Measurements from ENCODE around the gene COL6A2. TPM values are rescaled to one million over a fixed set of nuclear protein-coding genes. Genes with fewer than 3 reads are reported as not detected.

Gene COL6A2
- total and polyA plus RNA-seq, 2 of the 4 experiments (the other 2 are of a cell fraction): 208 to 1,065 TPM

DNA sequence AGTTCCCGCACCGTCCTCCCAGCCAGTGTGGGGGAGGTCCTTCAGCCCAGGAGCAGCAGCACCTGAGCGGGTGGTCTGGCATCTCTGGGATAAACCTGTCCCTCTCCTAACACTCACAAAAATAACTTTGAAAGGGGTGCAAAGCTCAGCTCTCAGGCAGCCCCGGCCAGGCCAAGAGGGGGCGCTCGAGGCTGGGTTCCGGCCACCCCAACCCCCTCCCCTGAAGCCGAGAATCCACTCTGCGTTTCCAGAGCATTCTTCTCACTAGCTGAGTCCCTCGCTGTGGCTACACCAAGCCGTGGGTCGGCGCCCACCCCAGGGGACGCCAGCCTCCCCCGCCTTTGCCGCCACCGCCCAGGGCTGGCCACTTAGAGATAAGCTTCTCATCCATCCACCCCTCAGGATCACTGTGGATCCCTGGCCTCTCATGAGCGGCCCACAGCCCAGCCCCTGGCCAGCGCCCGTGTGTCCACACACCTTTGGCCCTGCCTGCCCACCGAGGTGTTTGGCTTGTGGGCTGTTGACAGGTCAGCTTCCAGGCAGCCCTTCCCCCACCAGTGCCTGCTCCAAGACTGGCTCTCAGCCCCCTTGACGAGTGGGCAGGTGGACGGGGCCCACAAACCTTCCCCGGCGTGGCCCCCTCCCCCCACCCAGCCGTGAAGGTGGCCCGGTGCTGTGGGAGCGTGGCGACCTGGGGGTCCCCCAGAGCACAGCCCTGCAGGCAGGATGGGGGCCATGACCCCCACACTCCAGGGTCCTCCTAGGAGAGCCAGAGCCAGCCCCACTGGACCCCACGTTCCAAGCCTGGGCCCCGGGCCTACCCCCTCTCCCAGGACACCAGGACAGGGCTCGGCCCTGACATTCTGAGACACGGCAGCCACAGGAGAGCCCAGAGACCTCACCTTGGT, 55.6 kb downstream of the COL6A2 start:
- ATAC-seq (ENCODE audit: low read depth) (peak; percentile 92), DNase-seq (no peak)
- peak overlapping the region; percentile 55; the same call in 1 of the 2 replicates for H4K91ac ChIP-seq (ENCODE audit: insufficient read depth, low read depth, low read length)
- H3K27me3 ChIP-seq (ENCODE audit: control insufficient read depth, insufficient read depth, low read length): no peaks in the 10 kb centered on the region
- H3K27ac ChIP-seq (ENCODE audit: insufficient read depth, low read length): no peak overlapping the region
- 20% methylated on average over 15 of the region's 33 CpGs; no CpG with 5 or more reads in 1 of the 2 experiments for WGBS, 2 experiments (ENCODE audit: extremely low coverage in 2 of 2, insufficient read length in 1 of 2)
- no peak overlapping the region for H3K14ac ChIP-seq (replicated peaks; ENCODE audit: low read depth, low read length)
- H2BK20ac ChIP-seq (ENCODE audit: low read depth, low read length): no peak overlapping the region
- no peak overlapping the region for H2BK5ac ChIP-seq (ENCODE audit: low read depth, low read length, poor library complexity, severe bottlenecking)
- ChIA-PET POLR2A (ENCODE audit: unreplicated experiment) (no interaction called here), CTCF (interaction anchor here (0.5 to 1.7 kb wide), 5 partner anchors 10 to 103 kb away, joined by 3 to 13 read pairs (median 3); no protein-coding TSS in a partner anchor)
- TF ChIP-seq RAD21 (IDR thresholded peaks at IDR 0.05; ENCODE audit: low read length) (peak; percentile 64), SMC3 (IDR thresholded peaks at IDR 0.05; ENCODE audit: low read depth, low read length) (peak; percentile 52; the same call in 1 of the 2 replicates), CEBPB (IDR thresholded peaks at IDR 0.05; ENCODE audit: low read depth, low read length) (no peak)
- TF ChIP-seq, protein P1, sequence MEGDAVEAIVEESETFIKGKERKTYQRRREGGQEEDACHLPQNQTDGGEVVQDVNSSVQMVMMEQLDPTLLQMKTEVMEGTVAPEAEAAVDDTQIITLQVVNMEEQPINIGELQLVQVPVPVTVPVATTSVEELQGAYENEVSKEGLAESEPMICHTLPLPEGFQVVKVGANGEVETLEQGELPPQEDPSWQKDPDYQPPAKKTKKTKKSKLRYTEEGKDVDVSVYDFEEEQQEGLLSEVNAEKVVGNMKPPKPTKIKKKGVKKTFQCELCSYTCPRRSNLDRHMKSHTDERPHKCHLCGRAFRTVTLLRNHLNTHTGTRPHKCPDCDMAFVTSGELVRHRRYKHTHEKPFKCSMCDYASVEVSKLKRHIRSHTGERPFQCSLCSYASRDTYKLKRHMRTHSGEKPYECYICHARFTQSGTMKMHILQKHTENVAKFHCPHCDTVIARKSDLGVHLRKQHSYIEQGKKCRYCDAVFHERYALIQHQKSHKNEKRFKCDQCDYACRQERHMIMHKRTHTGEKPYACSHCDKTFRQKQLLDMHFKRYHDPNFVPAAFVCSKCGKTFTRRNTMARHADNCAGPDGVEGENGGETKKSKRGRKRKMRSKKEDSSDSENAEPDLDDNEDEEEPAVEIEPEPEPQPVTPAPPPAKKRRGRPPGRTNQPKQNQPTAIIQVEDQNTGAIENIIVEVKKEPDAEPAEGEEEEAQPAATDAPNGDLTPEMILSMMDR (conservative IDR thresholded peaks at IDR 0.05; ENCODE audit: low read depth, low read length): peak; percentile 76
- peak overlapping the region; percentile 3; the same call in 1 of the 2 replicates for H2BK120ac ChIP-seq (ENCODE audit: low read depth, low read length)
- peak overlapping the region; percentile 90 for H2AFZ ChIP-seq (replicated peaks; ENCODE audit: low read length, poor library complexity)
- peak overlapping the region; percentile 31; the same call in 1 of the 2 replicates for H3K4ac ChIP-seq (ENCODE audit: low read depth, low read length)
- H3K23ac ChIP-seq (ENCODE audit: low read depth, low read length): no peak overlapping the region
- H3K4me2 ChIP-seq (ENCODE audit: low read depth, low read length): no peak overlapping the region; the same call in 1 of the 2 replicates
- H2BK15ac ChIP-seq (ENCODE audit: low read depth, low read length): no peak overlapping the region
- H3K9me1 ChIP-seq (ENCODE audit: insufficient read depth, low read length): 0 out of 2 replicates have a peak, but pooled peaks cover 3% of the 10 kb centered on the region
- H2AK5ac ChIP-seq (ENCODE audit: low read depth, low read length): peak overlapping the region; percentile 28; the same call in 1 of the 2 replicates
- no peak overlapping the region for H2AK9ac ChIP-seq (replicated peaks; ENCODE audit: low read depth, low read length, poor library complexity)
- intact Hi-C loops (cut with micrococcal nuclease) (no loop called here), dilution Hi-C loops (cut with HindIII; ENCODE audit: low sequenced_read_pairs, unreplicated experiment) (no loop called here), in situ Hi-C loops (cut with MboI; ENCODE audit: low sequenced_read_pairs) (no loop called here)
- H4K8ac ChIP-seq (ENCODE audit: low read depth in 2 of 2, low read length in 2 of 2): peak overlapping the region; percentile 77 to 78; a peak in 3 of 4 replicates
- peak overlapping the region; percentile 10; the same call in 1 of the 2 replicates for H4K5ac ChIP-seq (ENCODE audit: low read depth, low read length)
- H4K20me1 ChIP-seq (ENCODE audit: insufficient read depth, low read length): no peaks in the 10 kb centered on the region
- H3K79me1 ChIP-seq (ENCODE audit: low read depth in 1 of 2, low read length in 2 of 2): no peaks in the 10 kb centered on the region
- peak overlapping the region; percentile 48; the same call in 1 of the 2 replicates for H3K9ac ChIP-seq (ENCODE audit: low read depth, low read length)
- no peak overlapping the region for H3K56ac ChIP-seq (ENCODE audit: extremely low read depth, insufficient read depth, low read length)
- no peak overlapping the region for H3K4me3 ChIP-seq (ENCODE audit: insufficient read depth, low read depth, low read length)
- H3K4me1 ChIP-seq (ENCODE audit: control insufficient read depth, insufficient read depth, low read length): peaks cover 2% of the 10 kb centered on the region
- BruUV-seq (replicated peaks): no TSS peak
- no peaks in the 10 kb centered on the region for H3K9me3 ChIP-seq (ENCODE audit: control insufficient read depth, insufficient read depth, low read length)
- no peaks in the 10 kb centered on the region for H3K36me3 ChIP-seq (ENCODE audit: control insufficient read depth, insufficient read depth, low read length)
- H3K18ac ChIP-seq (ENCODE audit: low read depth, low read length): no peak overlapping the region
